Upper lobe of right lung (tissue), 1 donor: Measurements from ENCODE around the gene CEP135. TPM values are rescaled to one million over a fixed set of nuclear protein-coding genes. Genes with fewer than 3 reads are reported as not detected.

Source experiments
- ATAC-seq: fragments of 200-7000 bp; cut with Tn5 transposase; one replicate; pipeline ENCODE4 v1.9.1; 2020; ENCODE audit warnings: mild to moderate bottlenecking, moderate library complexity
- DNase-seq: peaks from one replicate; pipeline ENCODE4 v3.0.0-alpha.2; 2020
- H3K27ac ChIP-seq: fragments of 200-600 bp; one replicate; pipeline ENCODE4 v1.8.0; 2022
- H3K27me3 ChIP-seq: fragments of 200-600 bp; one replicate; pipeline ENCODE4 v1.8.0; 2022; ENCODE audit warnings: mild to moderate bottlenecking
- H3K36me3 ChIP-seq: fragments of 200-600 bp; one replicate; pipeline ENCODE4 v1.8.0; 2022
- H3K4me1 ChIP-seq: fragments of 200-600 bp; one replicate; pipeline ENCODE4 v1.8.0; 2022
- H3K4me3 ChIP-seq: fragments of 200-600 bp; one replicate; pipeline ENCODE4 v1.8.0; 2022; ENCODE audit warnings: mild to moderate bottlenecking
- H3K9me3 ChIP-seq: fragments of 200-600 bp; one replicate; pipeline ENCODE4 v1.8.0; 2022
- CTCF ChIP-seq: fragments of 200-600 bp; IDR thresholded peaks from one replicate; pipeline ENCODE4 v1.8.0; 2022; ENCODE audit warnings: antibody characterized with exemption
- intact Hi-C: fragments of 100-400 bp; cut with DNase I; formaldehyde crosslinking; loops from one replicate; pipeline ENCODE4 v1.11.0; 2022
- long read RNA-seq: library from polyadenylated mRNA; unstranded; transcript quantifications from one replicate; pipeline ENCODE4 v2.0.0, GENCODE V29; 2021
- total RNA-seq: library from RNA; stranded (reverse); fragmentation: NEBNext Ultra II Directional; extraction: Animal tissue kit (Norgen Biotek cat#: 25700); gene quantifications from one replicate; pipeline ENCODE4 v1.2.1, GENCODE V29; 2021
- donor health status: DM: no; HTN: yes; CAD: no; lungs with severe emphysema.

Gene CEP135
- 6.8 TPM for total RNA-seq
- long read RNA-seq, full-length matches to known transcripts = 7 of 16 reads
- long read RNA-seq, partial matches to known transcripts = 1 of 16 reads
- long read RNA-seq, other reads (novel, unspliced or antisense) = 8 of 16 reads

- intact Hi-C loops = no loop called here
- peak; percentile 97 for ATAC-seq
- DNase-seq = peak; percentile 99
- H3K27ac ChIP-seq = peak within 1 kb of the TSS; percentile 90
- peaks cover 7% of the 10 kb centered on the region for H3K36me3 ChIP-seq
- peaks cover 5% of the 10 kb centered on the region for H3K4me1 ChIP-seq
- peak; percentile 97 for TF ChIP-seq CTCF
- no peaks in the 10 kb centered on the region for H3K9me3 ChIP-seq
- H3K4me3 ChIP-seq = peak within 1 kb of the TSS; percentile 82
- no peaks in the 10 kb centered on the region for H3K27me3 ChIP-seq
Measured at GRCh38 chr4:55948726-55949481, at the start of gene CEP135. CEP135 (plus strand) TSS chr4:55948945; CDS start chr4:55952131, 3,186 bp downstream.

- Histone ChIP-seq H3K36me3 (peaks cover 38% of the 10 kb centered on the region), H3K27me3 (no peaks in the 10 kb centered on the region), H3K4me3 (no peak overlapping the region), H3K9me3 (no peaks in the 10 kb centered on the region), H3K27ac (no peak overlapping the region), H3K4me1 (no peaks in the 10 kb centered on the region)
- intact Hi-C loops = no loop called here
- ATAC-seq = no peak
- no peak for DNase-seq
- no peak for TF ChIP-seq CTCF
Measured at GRCh38 chr4:55902677-55903076, 46.1 kb upstream of the CEP135 start.

- ATAC-seq = no peak
- peaks cover 29% of the 10 kb centered on the region for H3K36me3 ChIP-seq
- no peak for DNase-seq
- H3K27me3 ChIP-seq = no peaks in the 10 kb centered on the region
- intact Hi-C loops = no loop called here
- no peak for TF ChIP-seq CTCF
- H3K4me3 ChIP-seq = no peak overlapping the region
- H3K4me1 ChIP-seq = no peaks in the 10 kb centered on the region
- H3K27ac ChIP-seq = no peak overlapping the region
- no peaks in the 10 kb centered on the region for H3K9me3 ChIP-seq
Measured at GRCh38 chr4:55903577-55903976, 45.2 kb upstream of the CEP135 start.

GRCh38 chr4:55904576-55904975 lies 44.2 kb upstream of the CEP135 start:
- Histone ChIP-seq H3K9me3 (no peaks in the 10 kb centered on the region), H3K27ac (no peak overlapping the region), H3K36me3 (peaks cover 28% of the 10 kb centered on the region), H3K27me3 (no peaks in the 10 kb centered on the region), H3K4me3 (no peak overlapping the region), H3K4me1 (no peaks in the 10 kb centered on the region)
- ATAC-seq = no peak
- no peak for TF ChIP-seq CTCF
- DNase-seq = no peak
- intact Hi-C loops = no loop called here

- Histone ChIP-seq H3K36me3 (peaks cover 13% of the 10 kb centered on the region), H3K4me1 (no peaks in the 10 kb centered on the region), H3K4me3 (no peak overlapping the region), H3K27me3 (no peaks in the 10 kb centered on the region), H3K27ac (no peak overlapping the region), H3K9me3 (no peaks in the 10 kb centered on the region)
- TF ChIP-seq CTCF = no peak
- ATAC-seq (no peak), DNase-seq (no peak)
- intact Hi-C loops = no loop called here
Measured at GRCh38 chr4:55906323-55906722, 42.4 kb upstream of the CEP135 start.
